ENCODE results near the gene CALML4.

Gene CALML4

GRCh38 chr15:68209272-68209671 is 4.1 kb upstream of the CALML4 start:
- no peak overlapping the region for H3K4me3 ChIP-seq (ENCODE audit: low read length)
- no peak for TF ChIP-seq CTCF (conservative IDR thresholded peaks at IDR 0.05; ENCODE audit: low read depth, low read length)
- no peak for DNase-seq (ENCODE audit: low read depth)

- no peak for DNase-seq (ENCODE audit: low read depth)
- no peak overlapping the region for H3K4me3 ChIP-seq (ENCODE audit: low read length)
- TF ChIP-seq CTCF (conservative IDR thresholded peaks at IDR 0.05; ENCODE audit: low read depth, low read length), result no peak
These were observed 3.6 kb upstream of the CALML4 start for GRCh38 chr15:68208636-68209240.

- no peak for TF ChIP-seq CTCF (conservative IDR thresholded peaks at IDR 0.05; ENCODE audit: low read depth, low read length)
- no peak for DNase-seq (ENCODE audit: low read depth)
- no peak overlapping the region for H3K4me3 ChIP-seq (ENCODE audit: low read length)
These were observed 3.0 kb upstream of the CALML4 start for GRCh38 chr15:68208136-68208535.

- no peak for DNase-seq (ENCODE audit: low read depth)
- no peak for TF ChIP-seq CTCF (conservative IDR thresholded peaks at IDR 0.05; ENCODE audit: low read depth, low read length)
- no peak overlapping the region for H3K4me3 ChIP-seq (ENCODE audit: low read length)
These were observed 2.2 kb upstream of the CALML4 start for GRCh38 chr15:68207176-68207935.

GRCh38 chr15:68206711-68207151 is 1.6 kb upstream of the CALML4 start:
- TF ChIP-seq CTCF (conservative IDR thresholded peaks at IDR 0.05; ENCODE audit: low read depth, low read length), result no peak
- no peak for DNase-seq (ENCODE audit: low read depth)
- H3K4me3 ChIP-seq (ENCODE audit: low read length), result no peak overlapping the region

- no peak overlapping the region for H3K4me3 ChIP-seq (ENCODE audit: low read length)
- no peak for DNase-seq (ENCODE audit: low read depth)
- TF ChIP-seq CTCF (conservative IDR thresholded peaks at IDR 0.05; ENCODE audit: low read depth, low read length), result no peak
These were observed 915 bp upstream of the CALML4 start for GRCh38 chr15:68205954-68206539.
